GM18907 (cell line): ENCODE data around the gene OTUD5.

Source experiments
- ATAC-seq: cut with Tn5 transposase; IDR thresholded peaks from one replicate; pipeline ENCODE4 v1.9.1; 2021; ENCODE audit warnings: mild to moderate bottlenecking, moderate library complexity; ENCODE audit not compliant: unreplicated experiment

OTUD5 gene

DNA sequence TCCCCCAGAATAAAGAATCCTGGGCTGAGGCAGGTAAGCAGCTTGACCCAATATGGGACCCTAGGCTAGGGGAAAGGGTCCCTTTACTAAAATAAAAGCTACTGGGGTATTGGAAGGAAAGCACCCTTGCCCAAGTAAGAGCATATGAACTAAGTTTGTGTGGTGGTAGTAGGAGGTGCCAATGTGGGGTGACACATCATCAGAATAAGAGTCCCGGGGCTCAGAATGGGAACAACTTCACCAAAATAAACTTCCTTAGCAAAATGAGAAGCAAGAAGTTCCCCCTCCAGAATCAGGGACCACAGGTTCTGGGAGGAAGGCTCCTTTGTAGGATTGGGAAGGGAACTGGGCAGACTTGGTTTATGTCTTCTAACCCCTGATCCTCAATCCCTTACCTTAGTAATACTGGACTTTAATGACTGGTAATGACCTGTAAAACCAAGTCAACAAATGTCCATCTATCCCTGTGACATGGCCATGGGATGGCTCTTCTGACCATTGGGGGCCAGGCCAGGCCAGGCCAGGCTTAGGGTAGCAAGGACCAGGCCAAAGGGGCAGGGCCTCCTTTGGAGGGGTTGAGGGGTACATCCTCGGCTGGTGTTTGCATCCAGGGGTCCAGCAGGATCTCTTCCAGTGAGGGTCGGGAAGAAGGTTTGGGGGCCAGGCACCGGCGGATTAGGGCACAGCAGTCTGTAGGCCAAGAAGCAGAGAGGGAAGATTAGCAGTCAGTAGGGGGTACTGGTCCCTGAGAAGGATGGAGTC lies 43.6 kb downstream of the OTUD5 start:
- no peak for ATAC-seq

DNA sequence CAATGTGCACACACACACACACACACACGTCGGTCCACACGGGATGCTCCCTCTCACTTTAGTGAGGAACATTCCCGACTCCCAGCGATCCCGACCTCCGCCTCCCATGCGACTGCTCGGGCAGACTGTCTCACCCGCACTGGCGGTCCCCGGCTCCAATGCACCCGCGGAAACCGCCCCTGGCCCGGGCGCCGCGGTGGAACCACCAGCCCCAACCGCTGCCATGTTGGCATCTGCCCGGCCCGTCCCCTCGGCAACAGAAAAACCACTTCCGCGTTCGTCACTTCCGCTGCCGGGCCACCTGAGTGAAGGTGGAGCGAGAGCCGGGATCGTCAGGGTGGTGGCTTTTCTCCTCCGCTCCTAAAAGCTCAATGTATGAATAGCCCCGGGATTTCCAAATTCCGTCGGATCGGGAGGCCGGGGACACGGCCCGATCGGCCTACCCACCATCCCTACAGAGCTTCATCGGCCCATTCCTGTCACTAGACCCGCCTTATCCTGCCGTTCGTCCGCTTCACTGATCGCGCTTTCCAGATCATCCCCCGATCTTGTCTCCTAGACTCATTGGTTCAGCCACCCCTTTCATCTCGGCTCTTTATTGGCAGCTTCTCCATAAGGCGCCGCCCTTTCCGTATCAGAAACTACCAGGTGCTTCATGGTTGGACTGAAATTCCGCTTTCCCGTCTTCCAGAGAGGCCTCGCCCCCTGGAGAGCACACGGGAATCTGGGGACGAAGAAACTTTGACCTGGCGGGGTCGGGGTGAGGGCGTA lies 45.8 kb downstream of the OTUD5 start, which contains the start of gene SLC35A2:
SLC35A2 (minus strand) TSS at position 235 of the 771 bp plus-strand sequence; CDS start at position 225, 10 bp downstream.
- ATAC-seq = peak; percentile 64

DNA sequence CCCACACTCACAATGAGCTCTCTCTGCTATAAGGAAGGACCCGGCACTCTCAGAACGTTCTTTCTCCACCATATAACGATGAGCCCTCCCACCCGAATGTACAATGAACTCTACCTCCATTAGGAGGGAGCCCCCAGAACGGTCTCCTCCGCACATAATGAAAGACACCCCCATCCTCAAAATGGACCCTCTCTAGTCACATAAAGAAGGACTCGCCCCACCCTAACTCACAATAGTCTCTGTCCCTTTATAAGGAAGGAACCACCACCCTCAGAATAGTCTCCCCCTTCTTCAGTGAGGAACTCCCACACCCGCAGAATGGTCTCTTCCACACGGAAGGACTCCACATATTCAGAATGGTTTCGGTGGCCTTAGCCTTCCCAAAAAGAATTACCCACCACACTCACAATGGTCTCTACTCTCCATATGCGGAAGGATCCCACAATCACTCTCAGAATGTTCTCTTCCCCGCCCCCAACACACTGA lies 46.4 kb downstream of the OTUD5 start:
- ATAC-seq = peak; percentile 2

DNA sequence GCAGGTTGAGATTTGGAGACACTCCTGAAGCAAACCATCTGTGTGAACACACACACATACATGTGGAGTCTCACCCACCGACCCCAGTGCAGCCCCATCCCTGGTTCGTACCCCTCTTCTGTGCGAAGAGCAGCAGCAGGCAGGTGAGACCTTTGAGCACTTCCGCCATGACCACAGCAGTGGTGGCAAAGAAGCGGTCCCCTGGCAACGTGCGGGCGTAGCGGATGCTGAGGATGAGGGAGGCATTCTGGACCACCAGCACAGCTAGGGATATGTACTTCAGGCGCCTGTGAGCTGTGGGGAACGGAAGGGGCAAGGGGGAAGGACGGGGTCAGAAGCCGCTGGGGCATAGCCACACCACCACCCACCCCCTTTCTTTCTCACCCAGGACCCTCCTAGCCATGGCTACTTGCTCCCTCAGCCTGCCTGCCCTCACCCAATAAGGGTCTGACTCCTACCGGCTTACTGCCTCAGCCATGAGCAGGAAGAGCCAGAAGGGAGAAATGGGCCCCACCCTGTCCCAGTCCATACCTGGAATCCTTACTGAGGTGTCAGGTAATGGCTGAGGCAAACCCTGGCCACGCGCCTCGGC lies 47.6 kb downstream of the OTUD5 start:
- no peak for ATAC-seq

DNA sequence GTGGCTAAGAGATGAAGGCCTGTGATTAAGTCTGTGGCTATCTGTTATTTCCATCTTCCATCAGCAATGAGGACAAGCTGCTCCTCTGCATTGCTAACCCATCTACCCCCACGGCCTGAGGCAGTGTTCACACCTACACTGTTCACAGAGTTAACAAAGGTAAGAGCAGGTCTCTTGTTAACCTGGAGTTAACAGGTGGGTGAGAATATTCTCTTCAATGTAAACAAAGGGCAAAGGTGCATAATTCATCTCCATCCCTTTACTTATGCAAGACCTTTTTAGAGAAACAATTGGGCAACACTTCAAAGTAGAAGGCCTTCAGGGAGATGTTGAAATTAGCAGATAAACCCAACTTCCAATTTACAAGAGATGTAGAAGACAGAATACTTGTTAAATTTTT lies 48.8 kb downstream of the OTUD5 start:
- ATAC-seq = no peak

DNA sequence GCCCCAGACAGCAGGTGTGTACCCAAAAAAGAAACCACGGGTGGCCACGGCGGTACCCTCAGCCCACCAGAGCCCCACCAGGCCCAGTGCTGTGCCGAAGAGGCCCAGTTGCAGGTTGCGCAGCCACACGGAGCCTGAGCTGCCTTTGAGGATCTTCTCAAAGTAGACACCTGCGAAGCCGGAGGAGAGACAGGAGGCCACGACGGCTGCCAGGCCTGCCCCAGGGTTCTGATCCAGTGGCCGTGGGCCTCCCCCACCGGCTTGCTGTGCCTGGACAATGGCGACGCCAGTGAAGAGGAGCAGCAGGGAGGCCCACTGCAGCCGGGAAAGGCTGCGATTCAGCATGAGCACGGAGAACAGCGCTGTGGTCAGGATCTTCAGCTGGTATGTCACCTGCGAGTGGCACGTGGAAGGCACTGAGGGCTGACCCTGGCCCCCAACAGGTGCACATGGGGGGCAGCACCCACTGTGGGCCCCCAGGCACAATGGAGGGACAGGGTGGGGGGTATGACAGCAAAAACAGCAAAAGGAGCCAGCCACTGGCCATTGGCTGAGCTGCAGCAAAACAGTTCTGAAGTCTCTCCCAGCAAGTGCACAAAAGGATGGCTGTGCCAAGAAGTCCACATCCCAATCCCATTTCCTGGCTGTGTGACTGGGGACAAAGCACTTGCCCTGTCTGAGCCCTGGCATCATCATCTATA lies 52.2 kb downstream of the OTUD5 start:
- ATAC-seq = no peak

DNA sequence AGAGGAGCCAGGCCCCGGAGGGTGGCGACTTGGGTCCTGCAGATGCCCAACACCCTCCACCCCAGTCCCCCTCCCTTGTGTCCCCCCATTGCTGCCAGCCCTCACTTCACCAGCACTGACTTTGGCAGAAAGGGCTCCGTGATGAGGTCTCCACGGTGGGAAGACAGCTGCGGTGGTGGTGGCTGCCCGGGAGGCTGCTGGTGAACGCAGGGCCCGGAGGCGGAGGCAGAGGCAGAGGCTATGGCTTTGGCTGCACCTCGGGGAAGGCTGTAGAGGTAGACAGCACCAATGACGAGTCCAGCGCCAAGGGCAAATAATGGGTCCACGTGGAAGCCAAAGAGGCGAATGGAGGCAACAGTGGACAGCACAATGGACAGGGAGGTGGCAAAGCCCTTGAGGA lies 52.8 kb downstream of the OTUD5 start:
- ATAC-seq = no peak

DNA sequence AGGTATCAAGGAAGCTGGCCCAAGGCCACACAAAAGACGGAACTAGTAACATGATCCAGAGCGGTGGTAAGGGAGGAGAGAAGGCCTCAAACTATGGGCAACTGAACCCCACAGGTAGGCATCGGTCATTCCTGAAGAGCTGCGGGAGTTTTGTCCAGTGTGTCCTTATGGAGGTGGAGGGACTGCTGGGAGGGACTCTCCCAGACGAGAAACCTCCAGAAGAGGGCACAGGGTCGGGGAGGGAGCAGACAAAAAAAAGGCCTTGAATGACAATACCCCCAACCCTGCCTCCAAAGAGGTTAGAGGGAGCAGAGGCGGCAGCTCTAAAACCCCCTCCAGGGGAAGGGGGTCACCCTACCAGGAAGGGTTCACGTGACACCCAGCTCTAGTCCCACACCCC lies 53.2 kb downstream of the OTUD5 start:
- ATAC-seq = no peak

DNA sequence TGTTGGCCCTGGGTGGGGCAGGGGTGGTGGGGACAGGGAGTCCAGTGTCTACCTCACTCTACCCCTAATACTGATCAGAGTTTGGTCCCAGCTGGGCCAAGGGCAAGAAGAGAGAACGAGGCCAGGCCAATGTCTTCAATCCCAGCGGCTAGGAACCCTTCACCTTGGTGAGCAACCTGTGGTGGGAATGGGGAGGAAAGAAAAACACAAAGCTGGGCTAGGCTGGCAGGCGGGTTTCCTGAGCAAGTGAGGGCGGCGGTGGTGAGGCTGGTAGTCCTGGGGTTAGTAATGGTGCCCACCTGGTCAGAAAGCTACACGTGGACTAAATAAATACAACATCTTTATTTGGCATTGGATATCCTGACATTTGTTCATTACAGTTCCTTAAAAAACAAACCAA lies 54.1 kb downstream of the OTUD5 start:
- no peak for ATAC-seq

DNA sequence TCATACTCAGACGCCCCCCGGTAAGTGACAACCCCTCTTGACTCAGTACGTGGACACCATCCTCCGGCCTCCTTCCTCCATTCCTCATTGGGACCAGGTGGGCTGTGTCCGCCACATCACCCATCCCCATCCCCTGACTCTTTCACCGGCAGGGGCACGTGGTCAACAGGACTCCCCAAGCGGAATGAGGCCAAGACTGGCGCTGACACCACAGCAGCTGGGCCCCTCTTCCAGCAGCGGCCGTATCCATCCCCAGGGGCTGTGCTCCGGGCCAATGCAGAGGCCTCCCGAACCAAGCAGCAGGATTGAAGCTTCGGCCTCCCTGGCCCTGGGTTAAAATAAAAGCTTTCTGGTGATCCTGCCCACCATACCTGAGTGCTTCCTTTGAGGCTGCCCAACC lies 54.6 kb downstream of the OTUD5 start:
- ATAC-seq = no peak

DNA sequence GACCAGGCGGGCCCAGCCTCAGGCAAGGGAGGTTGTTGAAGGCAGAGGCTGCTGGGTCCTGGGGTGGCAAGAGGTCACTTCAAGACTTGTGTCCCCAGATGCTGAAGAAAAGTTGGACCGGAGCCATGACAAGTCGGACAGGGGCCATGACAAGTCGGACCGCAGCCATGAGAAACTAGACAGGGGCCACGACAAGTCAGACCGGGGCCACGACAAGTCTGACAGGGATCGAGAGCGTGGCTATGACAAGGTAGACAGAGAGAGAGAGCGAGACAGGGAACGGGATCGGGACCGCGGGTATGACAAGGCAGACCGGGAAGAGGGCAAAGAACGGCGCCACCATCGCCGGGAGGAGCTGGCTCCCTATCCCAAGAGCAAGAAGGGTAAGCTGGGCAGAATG lies 55.3 kb downstream of the OTUD5 start:
- ATAC-seq = no peak

DNA sequence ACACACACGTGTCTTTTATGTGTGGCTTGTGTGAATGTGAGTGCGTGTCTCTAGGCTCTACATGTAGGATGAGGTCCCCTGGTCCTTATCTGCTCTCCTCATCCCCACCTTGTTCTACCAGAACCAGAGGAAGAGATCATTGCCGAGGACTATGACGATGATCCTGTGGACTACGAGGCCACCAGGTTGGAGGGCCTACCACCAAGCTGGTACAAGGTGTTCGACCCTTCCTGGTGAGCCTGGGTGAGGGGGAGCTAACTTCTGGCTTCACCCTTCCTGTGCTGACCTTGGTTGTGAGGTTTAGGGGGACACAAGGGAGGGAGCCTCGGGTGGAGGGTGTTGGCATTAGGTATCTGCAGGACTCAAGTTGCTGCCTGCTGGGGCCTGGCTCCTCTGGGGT lies 56.3 kb downstream of the OTUD5 start:
- no peak for ATAC-seq

DNA sequence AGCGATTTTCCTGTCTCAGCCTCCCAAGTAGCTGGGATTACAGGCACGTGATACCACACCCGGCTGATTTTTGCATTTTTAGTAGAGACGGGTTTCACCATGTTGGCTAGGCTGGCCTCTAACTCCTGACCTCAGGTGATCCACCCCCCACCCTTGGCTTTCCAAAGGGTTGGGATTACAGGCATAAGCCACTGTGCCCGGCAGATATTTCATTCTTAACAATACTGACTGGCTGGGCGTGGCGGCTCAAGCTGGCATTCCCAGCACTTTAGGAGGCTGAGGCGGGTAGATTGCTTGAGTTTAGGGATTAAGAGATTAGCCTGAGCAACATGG lies 58.4 kb downstream of the OTUD5 start:
- ATAC-seq = no peak

DNA sequence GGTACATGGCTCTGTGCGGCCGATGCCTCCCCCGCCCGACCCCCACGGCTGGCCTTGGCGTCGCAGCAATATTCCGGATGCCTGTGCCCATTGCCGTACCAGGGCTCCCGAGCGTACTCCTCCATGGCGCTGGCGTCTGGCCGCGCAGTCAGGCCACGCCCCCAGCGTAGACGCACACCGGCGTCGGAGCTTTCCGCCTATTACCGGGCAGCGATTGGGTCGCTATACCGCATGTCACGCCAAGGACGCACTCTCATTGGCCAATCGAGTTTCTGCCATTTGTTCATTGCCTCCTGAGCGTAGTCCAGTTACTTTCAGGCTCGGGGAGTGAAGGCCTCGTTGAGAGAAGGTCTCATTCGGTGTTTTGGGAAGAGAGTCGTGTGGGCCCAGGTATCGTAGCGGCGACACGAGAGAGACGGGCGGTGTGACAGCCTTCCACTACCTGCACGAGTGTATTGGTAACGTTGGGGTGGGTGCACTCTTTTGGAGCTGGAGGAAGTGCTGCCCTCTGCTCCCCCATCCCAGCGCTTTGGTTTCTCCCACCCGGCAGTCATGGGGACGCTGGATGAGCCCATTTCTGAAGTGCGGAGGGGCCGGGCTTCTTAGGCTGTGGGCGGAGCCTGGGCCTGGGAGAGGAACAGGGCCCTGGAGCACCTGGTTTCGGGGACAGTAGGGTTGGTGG lies 59.6 kb downstream of the OTUD5 start, which contains the start of the genes PQBP1 and TIMM17B:
PQBP1 (plus strand) TSS at position 306 of the 682 bp plus-strand sequence. CDS start 580 bp downstream, outside the sequence.
TIMM17B (minus strand) TSS at position 144 of the 682 bp plus-strand sequence; CDS start at position 125, 19 bp downstream.
- peak; percentile 85 for ATAC-seq

DNA sequence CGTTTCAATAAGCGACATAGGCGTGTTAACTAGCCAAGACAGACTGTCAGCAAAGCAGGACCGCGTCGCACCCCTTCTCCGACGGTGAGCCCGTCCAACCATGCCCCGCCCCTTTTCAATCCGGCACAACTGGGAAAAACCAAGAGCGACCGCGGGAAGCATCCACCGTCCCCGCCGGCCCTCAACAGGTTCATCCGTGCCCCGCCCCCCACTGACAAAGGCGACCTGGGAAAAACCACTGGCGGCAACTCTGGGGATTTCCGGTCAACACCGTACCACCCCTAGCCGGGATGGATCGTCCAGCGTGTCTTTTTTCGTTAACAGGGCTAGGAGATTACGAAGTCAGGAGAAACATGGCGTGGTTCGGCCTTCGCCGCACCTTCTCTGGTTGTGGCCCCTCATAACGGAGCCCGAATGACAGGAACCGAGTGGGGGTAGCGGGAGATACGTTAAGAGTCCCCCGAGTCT lies 60.2 kb downstream of the OTUD5 start:
- peak; percentile 24 for ATAC-seq

DNA sequence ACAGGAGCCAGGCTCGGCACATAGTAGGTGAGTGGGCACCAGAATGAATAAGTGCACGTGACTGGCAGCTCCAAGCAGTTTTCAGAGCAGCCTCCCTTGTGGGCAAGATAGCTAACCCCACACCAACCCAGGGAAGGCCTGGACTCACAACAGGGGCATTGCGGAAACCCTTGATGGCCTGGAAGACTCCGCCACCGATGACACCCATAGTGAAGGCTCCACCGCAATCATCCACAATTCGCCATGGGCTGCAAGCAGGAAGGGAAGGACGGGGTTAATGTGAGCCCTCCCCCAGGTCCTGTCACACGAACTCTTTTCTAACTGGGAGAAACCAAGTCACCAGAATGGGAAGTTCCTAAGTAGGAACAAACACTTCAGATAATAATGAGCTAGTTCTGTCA lies 60.8 kb downstream of the OTUD5 start:
- ATAC-seq = no peak

DNA sequence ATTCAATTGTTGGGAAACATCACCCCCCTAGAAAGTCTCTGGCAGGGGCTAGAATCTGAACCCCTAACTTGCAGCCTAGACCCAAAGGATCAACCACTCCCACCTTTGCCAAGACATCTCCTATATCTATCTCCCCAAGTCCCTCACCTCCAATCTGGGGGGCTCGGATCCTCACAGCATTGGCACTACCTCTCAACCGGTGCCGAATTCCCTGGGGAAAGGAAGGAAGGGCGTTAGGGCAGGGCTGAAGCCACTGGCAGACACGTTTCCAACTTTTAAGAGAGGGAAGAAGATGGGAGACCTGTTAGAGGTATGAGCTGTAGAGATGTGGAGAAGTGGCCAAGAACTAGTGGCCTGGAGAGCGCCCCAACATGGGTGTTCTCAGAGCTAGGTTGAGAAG lies 62.5 kb downstream of the OTUD5 start:
- no peak for ATAC-seq

DNA sequence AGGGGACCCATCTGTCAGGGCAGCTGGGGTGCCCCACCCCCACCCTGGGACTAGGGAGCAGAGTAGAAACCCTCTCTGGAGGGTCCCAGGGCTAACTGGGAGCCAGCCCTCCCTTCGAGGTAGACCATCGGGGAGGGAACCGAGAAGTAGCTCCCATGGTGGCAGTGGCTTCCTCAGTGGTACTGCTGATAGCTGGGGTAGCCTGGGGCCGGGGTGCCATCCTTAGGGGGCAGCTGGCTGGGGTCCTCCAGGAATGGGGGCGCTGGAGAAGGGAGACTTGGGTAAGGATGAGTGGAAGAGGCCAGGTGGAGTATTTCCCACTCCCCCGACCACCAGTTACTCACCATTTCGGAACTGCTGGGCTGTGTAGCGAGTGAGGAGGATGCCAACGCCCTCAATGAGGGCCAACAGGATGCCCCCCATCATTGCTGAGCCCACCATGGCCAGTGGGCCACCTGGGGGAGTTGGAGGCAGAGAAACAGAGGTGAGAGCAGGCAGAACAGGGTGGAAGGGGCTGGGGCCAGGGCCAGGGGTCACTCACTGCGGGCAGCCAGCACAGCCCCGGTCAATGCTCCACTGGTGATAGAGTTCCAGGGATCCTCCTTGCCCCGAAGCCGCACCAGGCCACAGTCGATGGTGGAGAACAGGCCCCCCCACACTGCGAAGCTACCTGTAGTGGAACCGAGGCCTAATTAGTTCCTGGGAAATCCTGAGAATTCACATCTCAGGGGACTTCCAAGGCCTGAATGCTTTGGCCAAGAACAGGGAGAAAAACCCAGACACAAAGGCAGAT lies 63.7 kb downstream of the OTUD5 start:
- ATAC-seq = no peak

DNA sequence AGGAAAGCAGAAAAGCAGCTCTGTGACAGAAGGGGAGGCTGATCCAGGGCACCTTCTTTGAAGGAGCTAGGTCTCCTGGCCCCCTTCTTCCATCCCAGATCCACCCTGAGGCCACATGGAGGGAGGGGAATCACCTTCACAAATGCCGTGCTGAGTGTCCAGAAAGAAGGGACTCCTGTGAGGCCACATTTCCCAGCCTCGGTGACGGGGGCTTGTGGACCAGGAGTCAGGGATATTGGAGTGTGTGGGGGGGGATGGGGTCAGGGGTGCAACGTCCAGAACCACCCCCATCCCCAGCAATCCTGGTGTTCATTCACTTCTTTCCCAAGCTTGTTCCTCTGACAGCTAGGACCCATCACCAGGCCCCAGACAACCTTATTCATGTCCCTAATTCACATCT lies 64.5 kb downstream of the OTUD5 start:
- no peak for ATAC-seq
